ENCODE measurements around the gene ZMYM4.

DNA sequence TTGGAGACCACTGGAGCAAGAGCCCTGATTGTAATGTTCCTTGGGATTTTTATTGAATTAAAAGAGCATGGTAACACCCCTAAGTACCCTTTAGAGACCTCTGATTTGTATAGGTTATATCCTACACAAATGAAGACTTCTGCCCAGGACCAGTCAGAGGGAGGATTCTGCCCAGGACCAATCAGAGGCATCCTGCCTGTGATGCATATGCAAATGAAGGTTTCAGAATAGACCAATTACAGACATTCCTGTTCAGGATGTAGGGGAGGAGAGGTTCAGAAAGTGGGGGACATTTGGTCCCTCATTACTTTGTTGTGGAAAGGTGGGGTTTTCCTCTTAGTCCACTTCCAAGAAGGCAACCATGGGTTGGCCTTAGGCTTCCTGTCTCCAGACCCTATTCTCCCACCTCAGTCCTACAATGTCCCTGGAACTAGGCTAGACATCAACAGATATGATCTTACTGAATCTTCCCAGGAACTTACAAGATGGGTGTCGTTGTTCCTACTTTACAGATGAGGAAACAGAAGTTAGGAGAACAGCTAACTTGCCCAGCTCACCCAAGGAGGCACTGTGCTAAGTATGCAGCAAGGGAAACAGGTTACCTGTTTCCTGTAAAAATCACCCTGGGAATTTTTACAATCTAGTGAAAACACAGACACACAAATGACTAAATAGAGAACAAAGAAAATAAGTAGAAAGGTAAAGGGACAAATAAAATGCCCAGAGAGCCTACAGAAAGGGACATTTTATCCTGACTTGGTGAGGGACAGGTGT is 38.7 kb upstream of the ZMYM4 start:
- TF ChIP-seq, protein P1, sequence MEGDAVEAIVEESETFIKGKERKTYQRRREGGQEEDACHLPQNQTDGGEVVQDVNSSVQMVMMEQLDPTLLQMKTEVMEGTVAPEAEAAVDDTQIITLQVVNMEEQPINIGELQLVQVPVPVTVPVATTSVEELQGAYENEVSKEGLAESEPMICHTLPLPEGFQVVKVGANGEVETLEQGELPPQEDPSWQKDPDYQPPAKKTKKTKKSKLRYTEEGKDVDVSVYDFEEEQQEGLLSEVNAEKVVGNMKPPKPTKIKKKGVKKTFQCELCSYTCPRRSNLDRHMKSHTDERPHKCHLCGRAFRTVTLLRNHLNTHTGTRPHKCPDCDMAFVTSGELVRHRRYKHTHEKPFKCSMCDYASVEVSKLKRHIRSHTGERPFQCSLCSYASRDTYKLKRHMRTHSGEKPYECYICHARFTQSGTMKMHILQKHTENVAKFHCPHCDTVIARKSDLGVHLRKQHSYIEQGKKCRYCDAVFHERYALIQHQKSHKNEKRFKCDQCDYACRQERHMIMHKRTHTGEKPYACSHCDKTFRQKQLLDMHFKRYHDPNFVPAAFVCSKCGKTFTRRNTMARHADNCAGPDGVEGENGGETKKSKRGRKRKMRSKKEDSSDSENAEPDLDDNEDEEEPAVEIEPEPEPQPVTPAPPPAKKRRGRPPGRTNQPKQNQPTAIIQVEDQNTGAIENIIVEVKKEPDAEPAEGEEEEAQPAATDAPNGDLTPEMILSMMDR (IDR thresholded peaks at IDR 0.05), result no peak
- TF ChIP-seq POLR2AphosphoS5 (IDR thresholded peaks at IDR 0.05) (no peak), EP300 (IDR thresholded peaks at IDR 0.05) (no peak)
